Keratinocyte (primary cell): ENCODE results near the gene BABAM2. TPM values are rescaled to one million over a fixed set of nuclear protein-coding genes. Genes with fewer than 3 reads are reported as not detected.
A peak's percentile ranks its signal among the peaks of the same experiment; 100 is the strongest.

Experiments used
- DNase-seq: peaks from one replicate; pipeline ENCODE4 v3.0.0-alpha.2; 2011; ENCODE audit warnings: low read depth, missing footprints, low spot score
- FAIRE-seq: peaks from 2 replicates; lab custom pipeline; 2011; peaks lifted over from hg19 to GRCh38; lab: Jason Lieb, UNC
- H2AFZ ChIP-seq: 2 replicates; pipeline ENCODE4 v1.6.0; 2012; ENCODE audit warnings: low read length, control low read depth, inconsistent platforms; ENCODE audit not compliant: control insufficient read depth
- H3K27ac ChIP-seq: 2 replicates; pipeline ENCODE4 v1.5.1; 2011; ENCODE audit warnings: low read length; ENCODE audit not compliant: control insufficient read depth, insufficient read depth
- H3K27me3 ChIP-seq: 3 replicates; pipeline ENCODE4 v1.6.0; 2011; ENCODE audit warnings: low read length; ENCODE audit not compliant: control insufficient read depth, insufficient read depth; ENCODE audit errors: extremely low read depth
- H3K36me3 ChIP-seq, 2 experiments: 2 replicates in 1 of 2; 3 replicates in 1 of 2; pipeline ENCODE4 v1.5.1; 2011; ENCODE audit warnings: low read length in 2 of 2, mild to moderate bottlenecking in 1 of 2; ENCODE audit not compliant: control insufficient read depth in 2 of 2, insufficient read depth in 2 of 2; ENCODE audit errors: extremely low read depth in 1 of 2
- H3K4me1 ChIP-seq: 3 replicates; pipeline ENCODE4 v1.5.1; 2011; ENCODE audit warnings: low read length; ENCODE audit not compliant: control insufficient read depth, insufficient read depth; ENCODE audit errors: extremely low read depth
- H3K4me2 ChIP-seq: 3 replicates; pipeline ENCODE4 v1.6.0; 2011; ENCODE audit warnings: low read depth, low read length; ENCODE audit not compliant: control insufficient read depth, insufficient read depth; ENCODE audit errors: extremely low read depth
- H3K4me3 ChIP-seq, 3 experiments: fragments of 200-600 bp in 1 of 3; sonication (generic) in 1 of 3; 2 replicates in 2 of 3; 3 replicates in 1 of 3; pipeline ENCODE4 v1.5.1; 2011 to 2016; ENCODE audit warnings: low read length in 3 of 3, mild to moderate bottlenecking in 3 of 3, control low read depth in 2 of 3, inconsistent platforms in 1 of 3, low read depth in 1 of 3, mixed read lengths in 1 of 3, mixed run types in 1 of 3, moderate library complexity in 1 of 3; ENCODE audit not compliant: control insufficient read depth in 2 of 3, insufficient read depth in 2 of 3; ENCODE audit errors: extremely low read depth in 1 of 3
- H3K79me2 ChIP-seq: 2 replicates; pipeline ENCODE4 v1.6.0; 2012; ENCODE audit warnings: low read length; ENCODE audit not compliant: control insufficient read depth, insufficient read depth
- H3K9ac ChIP-seq: 3 replicates; pipeline ENCODE4 v1.6.0; 2011; ENCODE audit warnings: low read length; ENCODE audit not compliant: control insufficient read depth, insufficient read depth; ENCODE audit errors: extremely low read depth
- H3K9me1 ChIP-seq: 3 replicates; pipeline ENCODE4 v1.6.0; 2011; ENCODE audit warnings: low read length; ENCODE audit not compliant: control insufficient read depth, insufficient read depth; ENCODE audit errors: extremely low read depth
- H3K9me3 ChIP-seq: 2 replicates; pipeline ENCODE4 v1.5.1; 2012; ENCODE audit warnings: low read depth, low read length; ENCODE audit not compliant: control insufficient read depth
- H4K20me1 ChIP-seq: 3 replicates; pipeline ENCODE4 v1.6.0; 2011; ENCODE audit warnings: low read length; ENCODE audit not compliant: control insufficient read depth, insufficient read depth; ENCODE audit errors: extremely low read depth
- EZH2 ChIP-seq: IDR thresholded peaks from one replicate; pipeline ENCODE4 v1.6.1; 2012; ENCODE audit warnings: inconsistent platforms, mild to moderate bottlenecking, low read length, moderate library complexity
- dilution Hi-C: fragments of 300-500 bp; cut with MboI; formaldehyde crosslinking; loops from one replicate; pipeline ENCODE4 v1.7.0; 2020; ENCODE audit warnings: low sequenced_read_pairs; ENCODE audit not compliant: extremely low pct_ligation_motif_present
- polyA plus RNA-seq, 5 experiments: library from polyadenylated mRNA; depleted of rRNA in 3 of 5; stranded (reverse) in 3 of 5; stranded (forward) in 1 of 5; unstranded in 1 of 5; fragments of >200 nt; gene quantifications; 1 replicate in 1 of 5; 2 replicates in 3 of 5; 3 replicates in 1 of 5; pipeline versions ENCODE4 v1.2.1 to v1.2.3, GENCODE V29; 2011 to 2012; ENCODE audit warnings: missing spikeins in 2 of 5, low read depth in 1 of 5, low replicate concordance in 1 of 5
- TF ChIP-seq, protein P1 (sequence below), 3 experiments: IDR thresholded peaks in 1 of 3; conservative IDR thresholded peaks in 1 of 3; optimal IDR thresholded peaks in 1 of 3; 2 replicates in 2 of 3; 3 replicates in 1 of 3; pipeline versions ENCODE3 to v1.5.1; 2011; ENCODE audit warnings: low read length in 3 of 3, mild to moderate bottlenecking in 3 of 3, moderate library complexity in 2 of 3, control low read depth in 1 of 3, inconsistent platforms in 1 of 3; ENCODE audit not compliant: insufficient read depth in 2 of 3; ENCODE audit errors: extremely low read depth in 1 of 3

Gene BABAM2
- polyA plus RNA-seq, 1 donor (not counting 4 experiments of a cell fraction or from before 2014, with no cell fraction given): 29.8 TPM

DNA sequence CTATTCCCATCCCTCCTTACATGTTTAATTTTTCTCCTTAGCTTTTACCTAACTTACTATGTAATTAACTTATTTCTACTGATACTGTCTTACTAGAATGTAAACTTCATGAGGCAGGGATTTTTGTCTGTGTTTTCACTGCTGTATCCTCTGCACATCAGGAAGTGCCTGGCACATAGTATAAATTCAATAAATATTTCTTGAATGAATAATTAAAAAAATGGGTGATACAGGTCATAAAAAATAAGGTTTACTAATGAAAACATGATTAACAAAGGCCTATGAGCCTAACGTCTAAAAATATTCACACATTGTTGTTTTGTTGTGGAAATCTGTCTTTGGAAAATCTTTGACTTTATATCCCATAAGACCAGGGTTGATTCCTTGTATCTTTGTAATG lies 4.9 kb upstream of the BABAM2 start:
- TF ChIP-seq, protein P1, sequence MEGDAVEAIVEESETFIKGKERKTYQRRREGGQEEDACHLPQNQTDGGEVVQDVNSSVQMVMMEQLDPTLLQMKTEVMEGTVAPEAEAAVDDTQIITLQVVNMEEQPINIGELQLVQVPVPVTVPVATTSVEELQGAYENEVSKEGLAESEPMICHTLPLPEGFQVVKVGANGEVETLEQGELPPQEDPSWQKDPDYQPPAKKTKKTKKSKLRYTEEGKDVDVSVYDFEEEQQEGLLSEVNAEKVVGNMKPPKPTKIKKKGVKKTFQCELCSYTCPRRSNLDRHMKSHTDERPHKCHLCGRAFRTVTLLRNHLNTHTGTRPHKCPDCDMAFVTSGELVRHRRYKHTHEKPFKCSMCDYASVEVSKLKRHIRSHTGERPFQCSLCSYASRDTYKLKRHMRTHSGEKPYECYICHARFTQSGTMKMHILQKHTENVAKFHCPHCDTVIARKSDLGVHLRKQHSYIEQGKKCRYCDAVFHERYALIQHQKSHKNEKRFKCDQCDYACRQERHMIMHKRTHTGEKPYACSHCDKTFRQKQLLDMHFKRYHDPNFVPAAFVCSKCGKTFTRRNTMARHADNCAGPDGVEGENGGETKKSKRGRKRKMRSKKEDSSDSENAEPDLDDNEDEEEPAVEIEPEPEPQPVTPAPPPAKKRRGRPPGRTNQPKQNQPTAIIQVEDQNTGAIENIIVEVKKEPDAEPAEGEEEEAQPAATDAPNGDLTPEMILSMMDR (optimal IDR thresholded peaks at IDR 0.05 in 1 of 3, IDR thresholded peaks at IDR 0.05 in 1 of 3, conservative IDR thresholded peaks at IDR 0.05 in 1 of 3; ENCODE audit: extremely low read depth in 1 of 3, insufficient read depth in 2 of 3, low read length in 3 of 3): no peak
- no peak for TF ChIP-seq EZH2
- no peak overlapping the region for H3K4me3 ChIP-seq

GRCh38 chr2:27886322-27886721 lies 4.2 kb upstream of the BABAM2 start:
- Histone ChIP-seq H3K4me3 (no peak overlapping the region), H2AFZ (peak overlapping the region; percentile 67), H4K20me1 (no peaks in the 10 kb centered on the region), H3K79me2 (peaks cover 6% of the 10 kb centered on the region), H3K9ac (no peak overlapping the region), H3K4me1 (peaks cover 22% of the 10 kb centered on the region), H3K27me3 (no peaks in the 10 kb centered on the region), H3K9me3 (no peaks in the 10 kb centered on the region), H3K27ac (no peak overlapping the region), H3K4me2 (peak overlapping the region; percentile 14), H3K9me1 (no peaks in the 10 kb centered on the region), H3K36me3 (no peaks in the 10 kb centered on the region)
- dilution Hi-C loops: no loop called here
- DNase-seq (no peak), FAIRE-seq (no peak)
- TF ChIP-seq, protein P1 (optimal IDR thresholded peaks at IDR 0.05 in 1 of 3, IDR thresholded peaks at IDR 0.05 in 1 of 3, conservative IDR thresholded peaks at IDR 0.05 in 1 of 3; ENCODE audit: extremely low read depth in 1 of 3, insufficient read depth in 2 of 3, low read length in 3 of 3): no peak
- TF ChIP-seq EZH2: no peak

More for the DNA sequence above, 4.9 kb upstream of the BABAM2 start:
- FAIRE-seq (no peak), DNase-seq (no peak)
- H3K4me2 ChIP-seq: peak overlapping the region; percentile 20
- no peaks in the 10 kb centered on the region for H3K9me3 ChIP-seq
- H3K27ac ChIP-seq: peak overlapping the region; percentile 19
- peaks cover 3% of the 10 kb centered on the region for H3K79me2 ChIP-seq
- no peak overlapping the region for H3K9ac ChIP-seq
- H2AFZ ChIP-seq: peak overlapping the region; percentile 67
- no peaks in the 10 kb centered on the region for H3K36me3 ChIP-seq
- peaks cover 18% of the 10 kb centered on the region for H3K4me1 ChIP-seq
- no peaks in the 10 kb centered on the region for H3K9me1 ChIP-seq
- no peaks in the 10 kb centered on the region for H4K20me1 ChIP-seq
- no peaks in the 10 kb centered on the region for H3K27me3 ChIP-seq
- dilution Hi-C loops: no loop called here
